ENCODE results near the gene CHD1.

GRCh38 chr5:98965226-98965625 is 36.4 kb upstream of the CHD1 start:
- TF ChIP-seq POLR2A (IDR thresholded peaks at IDR 0.05; ENCODE audit: low read depth, low read length) = no peak
- no peak for TF ChIP-seq TAF1 (IDR thresholded peaks at IDR 0.05; ENCODE audit: low read depth, low read length)

All from GM12891 (cell line).